Pancreas (tissue), 10 donors: ENCODE results near the gene HSBP1. TPM values are rescaled to one million over a fixed set of nuclear protein-coding genes. Genes with fewer than 3 reads are reported as not detected.
A peak's percentile ranks its signal among the peaks of the same experiment; 100 is the strongest.

ENCODE experiments used
- ATAC-seq, 4 donors: fragments of 200-7000 bp; cut with Tn5 transposase; one replicate each; pipeline versions ENCODE4 v1.8.0 to v1.9.1; 2020; ENCODE audit warnings: mild to moderate bottlenecking in 4 of 4, moderate library complexity in 4 of 4
- DNase-seq, 6 donors: peaks; one replicate each; pipeline ENCODE4 v3.0.0-alpha.2; 2020
- FAIRE-seq: peaks from 2 replicates; lab custom pipeline; 2012; peaks lifted over from hg19 to GRCh38; lab: Jason Lieb, UNC
- H3K27ac ChIP-seq, 4 donors: fragments of 200-600 bp; sonication (generic); 1 replicate in 3 of 4; 2 replicates in 1 of 4; pipeline versions ENCODE4 v1.5.0 to v1.8.0; 2020
- H3K27me3 ChIP-seq, 4 donors: fragments of 200-600 bp; one replicate each; pipeline ENCODE4 v1.8.0; 2021
- H3K36me3 ChIP-seq, 3 donors: fragments of 200-600 bp; sonication (generic) in 1 of 3; one replicate each; pipeline versions ENCODE4 v1.5.0 to v1.8.0; 2020 to 2021
- H3K4me1 ChIP-seq, 3 donors: fragments of 200-600 bp; one replicate each; pipeline ENCODE4 v1.8.0; 2021
- H3K4me3 ChIP-seq, 4 donors: fragments of 200-600 bp; sonication (generic) in 2 of 4; one replicate each; pipeline versions ENCODE4 v1.5.0 to v1.8.0; 2020 to 2021
- H3K9me3 ChIP-seq, 4 donors: fragments of 200-600 bp; one replicate each; pipeline ENCODE4 v1.8.0; 2021
- CTCF ChIP-seq, 4 donors: fragments of 200-600 bp; sonication (generic) in 3 of 4; IDR thresholded peaks; one replicate each; pipeline versions ENCODE4 v1.5.0 to v1.8.0; 2021; ENCODE audit warnings: antibody characterized with exemption in 4 of 4
- WGBS, 2 donors: extraction: QIAGEN DNeasy Blood & Tissue Kit; methylation state at CpG; one replicate each; pipeline ENCODE4 v1.1.7; 2013; 5-methylcytosine and 5-hydroxymethylcytosine counted together
- intact Hi-C, 3 donors: fragments of 100-400 bp; cut with DNase I; formaldehyde crosslinking; loops; one replicate each; pipeline versions ENCODE4 v1.11.1 to v1.14.2; 2022
- polyA plus RNA-seq, 2 donors: library from polyadenylated mRNA; stranded (reverse); fragments of 200-250 nt; gene quantifications; one replicate each; pipeline ENCODE4 v1.2.3, GENCODE V29; 2013
- total RNA-seq, 6 donors: library from RNA; stranded (reverse); fragmentation: NEBNext Ultra II Directional in 4 of 6; extraction: Animal tissue kit (Norgen Biotek cat#: 25700) in 4 of 6; gene quantifications; one replicate each; pipeline versions ENCODE4 v1.2.1 to v1.2.4, GENCODE V29; 2021 to 2023
- donor health status: healthy with polysubstance abuse.
- donor health status: DM: no; HTN: no; CAD: no; lungs with moderate emphysema.
- donor health status: DM: no; HTN: no; CAD: no.
- donor health status: control.
- donor health status: control.
- donor health status: Bipolar disorder and iron deficiency.
- donor health status: DM: yes; HTN: yes; CAD: no.
- donor health status: DM: no; HTN: no; CAD: no.
- donor health status: DM: no; HTN: no; CAD: no.
- donor health status: DM: yes; HTN: yes; CAD: no.

The HSBP1 gene
- total and polyA plus RNA-seq, 8 donors, result 16.3 to 53.7 (median 30.6) TPM

- no peak overlapping the region for H3K4me3 ChIP-seq
- no peak for TF ChIP-seq CTCF (IDR thresholded peaks at IDR 0.05)
- 39 to 52% methylated on average over 9 of the region's 9 CpGs for WGBS, 2 donors
- no peaks in the 10 kb centered on the region for H3K36me3 ChIP-seq
- H3K4me1 ChIP-seq, result no peaks in the 10 kb centered on the region
- H3K27me3 ChIP-seq, result no peaks in the 10 kb centered on the region
- DNase-seq (no peak), ATAC-seq (no peak), FAIRE-seq (no peak)
- intact Hi-C loops, result no loop called here
- no peak overlapping the region for H3K27ac ChIP-seq
- H3K9me3 ChIP-seq, result no peaks in the 10 kb centered on the region
These were observed 14.6 kb upstream of the HSBP1 start for GRCh38 chr16:83793179-83793578.

GRCh38 chr16:83794860-83795554, 12.8 kb upstream of the HSBP1 start:
- DNase-seq, result no peak

GRCh38 chr16:83797013-83797412, 10.8 kb upstream of the HSBP1 start:
- H3K4me1 ChIP-seq, result no peaks in the 10 kb centered on the region
- intact Hi-C loops, result no loop called here

More at GRCh38 chr16:83794860-83795554, 12.8 kb upstream of the HSBP1 start:
- no peak for TF ChIP-seq CTCF (IDR thresholded peaks at IDR 0.05)
- Histone ChIP-seq H3K27me3 (no peaks in the 10 kb centered on the region), H3K4me3 (no peak overlapping the region), H3K27ac (no peak overlapping the region), H3K36me3 (no peaks in the 10 kb centered on the region), H3K9me3 (no peaks in the 10 kb centered on the region), H3K4me1 (no peaks in the 10 kb centered on the region)
- no peak for ATAC-seq
- no peak for FAIRE-seq
- WGBS, 2 donors, result 54 to 62% methylated on average over 10 of the region's 10 CpGs
- intact Hi-C loops, result no loop called here

GRCh38 chr16:83799336-83799735, 8.4 kb upstream of the HSBP1 start:
- H3K27ac ChIP-seq, result no peak overlapping the region
- FAIRE-seq, result no peak
- H3K9me3 ChIP-seq, result no peaks in the 10 kb centered on the region
- no peak overlapping the region for H3K4me3 ChIP-seq
- no peak for TF ChIP-seq CTCF (IDR thresholded peaks at IDR 0.05)
- no peaks in the 10 kb centered on the region for H3K36me3 ChIP-seq
- DNase-seq, result no peak
- intact Hi-C loops, result no loop called here
- no peaks in the 10 kb centered on the region for H3K4me1 ChIP-seq
- WGBS, 2 donors, result 66 to 67% methylated on average over 1 of the region's 1 CpG
- ATAC-seq, result no peak
- H3K27me3 ChIP-seq, result peaks cover 0 to 6% (median 0%) of the 10 kb centered on the region in 4 donors

More at GRCh38 chr16:83797013-83797412, 10.8 kb upstream of the HSBP1 start:
- H3K27me3 ChIP-seq, result peaks cover 0 to 2% (median 0%) of the 10 kb centered on the region in 4 donors
- H3K4me3 ChIP-seq, result no peak overlapping the region
- H3K27ac ChIP-seq, result no peak overlapping the region
- no peak for DNase-seq
- no peak for ATAC-seq
- no peak for FAIRE-seq
- no peaks in the 10 kb centered on the region for H3K9me3 ChIP-seq
- no peaks in the 10 kb centered on the region for H3K36me3 ChIP-seq
- WGBS, 2 donors, result 46 to 47% methylated on average over 9 of the region's 9 CpGs
- TF ChIP-seq CTCF (IDR thresholded peaks at IDR 0.05), result no peak

GRCh38 chr16:83802135-83802534, 5.6 kb upstream of the HSBP1 start:
- no peaks in the 10 kb centered on the region for H3K9me3 ChIP-seq
- ATAC-seq (peak in 3 of 4 donors; percentile 32 to 52 (median 50)), DNase-seq (no peak), FAIRE-seq (no peak)
- no peaks in the 10 kb centered on the region for H3K36me3 ChIP-seq
- TF ChIP-seq CTCF (IDR thresholded peaks at IDR 0.05), result no peak
- no peaks in the 10 kb centered on the region for H3K4me1 ChIP-seq
- H3K27me3 ChIP-seq, result peaks cover 0 to 6% (median 0%) of the 10 kb centered on the region in 4 donors
- 13 to 20% methylated on average over 6 of the region's 6 CpGs for WGBS, 2 donors
- no peak overlapping the region for H3K27ac ChIP-seq
- intact Hi-C loops, result no loop called here
- H3K4me3 ChIP-seq, result no peak overlapping the region
